Hematopoietic multipotent progenitor cell treated with erythropoietin and hydrocortisone succinate and interleukin-3 and kit ligand, for 15 days (in vitro differentiated cells): Measurements from ENCODE around the gene MEF2C.

ENCODE experiments used
- DNase-seq: peaks from one replicate; pipeline ENCODE4 v3.0.0-alpha.2; 2015; ENCODE audit warnings: low spot score

The MEF2C gene

DNA sequence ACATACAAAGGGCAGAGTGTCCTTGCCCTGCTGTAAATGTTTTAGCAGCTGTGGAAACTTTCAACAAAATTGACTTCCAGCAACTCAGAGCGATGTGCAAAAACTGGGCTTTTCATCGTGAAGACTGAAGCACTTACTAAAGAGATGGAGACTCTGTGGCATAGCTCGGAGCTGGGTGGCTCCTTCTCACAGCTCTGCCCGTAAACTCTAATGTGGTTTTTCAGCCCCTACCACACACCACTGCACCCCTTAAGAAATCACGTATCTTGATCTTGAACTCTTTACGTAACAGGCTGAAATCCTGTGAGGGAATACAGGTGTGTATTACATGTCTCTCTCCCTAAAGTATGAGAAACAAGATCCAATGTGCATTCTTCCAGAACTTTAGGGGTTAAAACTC lies 124.4 kb downstream of the MEF2C start:
- DNase-seq: no peak

DNA sequence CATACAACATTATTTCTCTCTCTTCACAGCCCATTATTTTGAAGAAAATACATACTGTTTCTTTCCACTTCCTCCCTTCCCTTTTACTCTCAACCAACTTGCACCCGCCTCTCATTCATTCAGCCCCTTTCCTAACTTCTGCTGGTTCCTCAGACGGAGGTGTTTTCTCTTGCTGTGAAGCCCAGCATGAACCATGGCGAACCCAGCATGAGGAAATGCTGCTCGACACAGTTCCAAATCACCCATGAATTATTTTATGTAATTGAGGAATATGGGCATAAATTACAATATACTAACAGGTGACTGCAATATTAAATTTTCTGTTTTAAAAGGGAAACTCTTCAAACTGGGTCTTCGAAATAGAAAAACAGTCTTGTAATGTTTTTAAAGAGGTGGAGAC lies 124.8 kb downstream of the MEF2C start:
- DNase-seq: no peak

DNA sequence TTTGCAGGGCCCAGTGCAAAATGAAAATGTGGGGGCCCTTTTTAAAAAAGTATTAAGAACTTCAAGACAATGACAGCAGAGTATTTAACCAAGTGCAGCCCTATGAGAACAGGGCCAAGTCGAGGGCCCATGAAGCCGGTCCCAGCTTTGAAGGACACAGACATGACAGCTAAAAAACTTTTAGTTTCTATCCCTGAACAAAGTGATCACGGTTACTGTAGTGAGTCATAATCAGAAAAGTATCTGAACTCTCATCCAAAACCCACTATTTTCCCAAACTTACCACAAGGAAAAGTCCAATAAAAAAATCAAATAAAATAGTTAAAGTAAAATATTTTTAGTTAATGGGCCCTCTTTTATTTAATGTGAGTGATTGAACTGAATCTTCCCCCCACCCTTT lies 126.0 kb downstream of the MEF2C start:
- no peak for DNase-seq

DNA sequence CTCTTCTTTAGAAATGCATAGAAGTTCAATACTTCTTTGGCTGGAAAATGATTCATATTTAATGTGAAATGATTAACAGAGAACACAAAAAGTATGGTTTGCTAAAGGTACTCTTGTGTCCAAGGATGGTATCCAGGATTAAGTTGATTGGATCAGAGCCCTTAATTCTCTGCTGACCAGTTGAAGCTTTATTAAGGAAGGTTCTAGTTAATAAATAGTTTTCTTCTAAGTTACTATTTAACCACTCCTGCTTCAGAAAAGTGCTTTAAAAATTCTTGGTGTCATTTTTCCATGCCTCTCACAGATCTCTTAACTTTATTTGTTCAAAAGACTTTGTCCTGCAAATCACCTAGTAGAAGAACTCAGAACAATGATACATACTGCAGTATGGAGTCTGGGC lies 134.3 kb downstream of the MEF2C start:
- DNase-seq: no peak

DNA sequence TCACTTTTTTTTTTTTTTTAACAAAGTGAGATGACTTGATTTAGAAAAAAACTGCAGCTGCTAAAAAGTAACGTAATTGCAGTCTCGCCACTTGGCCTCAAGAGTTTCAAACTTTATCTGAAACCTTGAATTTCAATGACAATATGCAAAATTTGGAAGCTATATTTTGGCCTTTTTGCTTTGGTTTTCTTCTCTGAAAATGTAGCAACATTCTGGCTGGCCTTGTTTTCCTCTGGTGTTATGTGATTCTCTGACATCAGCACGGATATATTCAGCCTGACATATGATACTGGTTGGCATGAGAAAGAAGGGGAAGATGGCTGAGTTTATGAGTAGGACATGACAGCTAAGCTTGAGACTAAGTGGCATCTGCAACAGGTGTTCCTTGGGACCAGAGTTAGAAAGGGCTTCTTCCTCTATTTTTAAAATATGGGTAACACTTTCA lies 136.5 kb downstream of the MEF2C start:
- DNase-seq: no peak

DNA sequence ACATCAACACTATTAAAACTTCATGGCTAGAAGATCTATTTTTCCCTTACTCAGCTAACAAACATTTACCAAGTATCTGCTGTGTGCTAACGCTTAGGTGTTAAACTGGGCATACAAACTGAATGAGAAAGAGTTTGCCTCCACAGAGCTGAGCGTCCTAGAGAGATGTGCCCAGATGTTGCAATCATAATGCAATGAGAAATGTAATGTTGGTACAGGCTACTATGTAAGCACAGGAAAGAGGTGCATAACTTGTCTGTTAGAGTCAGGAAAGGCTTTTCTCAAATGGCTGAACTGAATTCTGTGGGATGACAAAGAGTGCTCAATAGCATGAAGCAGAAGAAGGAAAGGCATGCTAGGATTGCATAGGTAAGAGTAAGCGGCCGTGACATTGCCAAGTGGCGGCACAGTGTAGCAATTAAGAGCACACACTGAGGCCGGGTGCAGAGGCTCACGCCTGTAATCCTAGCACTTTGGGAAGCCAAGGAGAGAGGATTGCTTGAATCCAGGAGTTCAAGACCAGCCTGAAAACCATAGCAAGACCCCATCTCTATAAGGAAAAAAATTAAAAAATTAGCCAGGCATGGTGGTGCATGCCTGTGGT lies 137.8 kb downstream of the MEF2C start:
- no peak for DNase-seq

DNA sequence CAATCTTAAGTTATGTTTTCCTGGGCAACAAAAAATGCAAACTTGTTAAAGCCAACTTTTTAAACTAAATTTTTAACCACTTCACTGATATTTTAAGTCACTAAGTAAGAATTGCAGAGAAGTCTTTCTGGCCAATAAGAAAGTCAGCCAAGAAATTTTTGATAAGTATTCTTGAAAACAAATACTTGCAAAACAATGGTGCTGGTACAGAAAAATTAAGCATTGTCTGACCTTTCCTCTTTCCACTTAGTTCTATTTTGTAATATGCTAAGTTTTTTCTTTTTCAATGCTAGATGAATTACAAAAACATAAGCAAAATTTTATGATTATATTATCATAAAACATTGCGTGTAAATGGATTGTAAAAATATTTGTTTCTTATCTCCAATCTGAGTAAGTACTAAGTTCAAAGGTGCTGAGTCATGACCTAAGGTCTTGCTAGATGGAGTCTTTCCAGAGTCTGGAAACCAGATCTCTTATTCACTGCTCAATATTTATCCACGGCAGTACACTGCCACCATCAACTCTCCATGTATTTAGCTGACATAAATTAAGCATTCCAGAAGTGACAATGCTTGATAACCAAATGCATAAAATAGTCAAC lies 139.7 kb downstream of the MEF2C start:
- DNase-seq: peak; percentile 15

DNA sequence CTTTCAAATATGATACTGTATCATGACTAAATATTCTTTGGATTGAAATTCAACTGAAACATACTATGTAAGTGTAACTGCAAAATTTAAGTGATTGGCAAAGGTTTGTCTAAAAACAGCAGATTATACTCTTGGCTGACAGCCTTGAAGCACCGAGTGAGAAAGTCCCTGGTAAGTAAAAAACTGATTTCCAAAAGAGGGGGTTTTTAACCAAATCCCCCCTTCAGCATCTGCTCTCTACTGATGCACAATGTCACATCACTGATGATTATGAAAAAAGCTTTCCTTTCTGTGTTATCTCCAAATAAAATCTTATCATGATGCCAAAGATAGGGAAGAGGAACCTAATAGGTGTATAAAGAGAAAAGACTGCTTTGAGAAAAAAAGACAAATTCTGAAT lies 141.0 kb downstream of the MEF2C start:
- no peak for DNase-seq

DNA sequence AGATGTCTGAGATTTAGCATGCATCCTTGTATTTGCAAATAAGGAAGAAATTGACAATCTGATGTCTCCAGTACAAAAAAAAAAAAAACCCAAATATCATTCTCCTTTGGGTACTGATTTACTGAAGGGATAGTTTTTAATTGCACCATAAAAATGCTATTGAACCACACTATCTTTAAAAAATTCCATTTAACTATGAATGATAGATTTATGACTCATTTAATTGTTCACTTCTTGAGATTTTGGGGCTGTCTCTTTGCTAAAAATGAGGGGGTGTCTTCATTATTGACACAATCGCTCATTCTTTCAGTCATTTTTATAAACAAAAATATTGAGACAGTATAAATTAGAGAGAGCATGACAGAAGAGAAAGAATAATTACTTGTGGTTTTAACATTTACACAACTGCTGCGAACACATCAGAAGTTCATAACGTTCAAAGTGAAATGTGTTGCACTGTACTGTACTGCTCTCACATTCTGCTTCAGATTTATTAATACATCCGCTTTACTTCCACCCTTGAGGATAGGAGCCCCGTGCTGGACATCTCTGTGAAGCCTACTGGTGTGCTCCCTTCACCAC lies 142.3 kb downstream of the MEF2C start:
- DNase-seq: no peak

DNA sequence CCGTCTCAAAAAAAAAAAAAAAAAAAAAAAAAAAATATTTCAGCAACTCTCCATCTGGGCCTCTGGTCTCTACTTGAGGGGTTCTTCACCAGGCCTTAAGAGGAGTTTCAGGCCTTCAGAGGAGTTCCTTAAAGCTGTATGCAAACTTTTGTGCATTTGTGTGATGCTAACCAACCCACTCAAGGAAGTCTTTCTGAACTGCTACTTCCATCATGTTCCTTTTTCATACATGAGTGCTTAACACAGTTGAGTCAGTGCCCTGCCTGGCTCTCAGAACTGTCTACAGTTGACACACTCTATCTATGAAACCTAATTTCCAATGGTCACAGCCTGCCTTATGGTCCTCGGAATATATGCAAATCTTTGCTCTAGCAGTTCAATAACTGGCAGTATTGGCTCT lies 146.5 kb downstream of the MEF2C start:
- no peak for DNase-seq

DNA sequence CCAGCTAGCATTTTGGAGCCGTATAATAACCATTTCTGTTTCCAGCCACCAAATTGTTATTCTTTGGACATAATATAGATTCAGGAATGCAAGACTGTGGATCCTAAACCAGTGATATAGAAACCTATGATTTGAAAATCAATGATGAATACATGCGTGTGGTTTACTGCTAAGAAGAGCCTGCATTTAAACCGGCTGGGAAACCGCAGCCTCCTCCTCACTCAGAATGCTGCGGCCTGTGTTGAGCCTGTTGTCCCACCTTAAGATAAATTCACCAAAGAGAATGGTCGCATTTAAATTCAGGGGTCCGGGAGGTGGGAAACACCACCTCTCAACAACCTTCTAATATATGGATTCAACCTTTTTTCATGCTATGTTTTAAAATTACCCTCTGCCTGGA lies 148.0 kb downstream of the MEF2C start:
- no peak for DNase-seq

DNA sequence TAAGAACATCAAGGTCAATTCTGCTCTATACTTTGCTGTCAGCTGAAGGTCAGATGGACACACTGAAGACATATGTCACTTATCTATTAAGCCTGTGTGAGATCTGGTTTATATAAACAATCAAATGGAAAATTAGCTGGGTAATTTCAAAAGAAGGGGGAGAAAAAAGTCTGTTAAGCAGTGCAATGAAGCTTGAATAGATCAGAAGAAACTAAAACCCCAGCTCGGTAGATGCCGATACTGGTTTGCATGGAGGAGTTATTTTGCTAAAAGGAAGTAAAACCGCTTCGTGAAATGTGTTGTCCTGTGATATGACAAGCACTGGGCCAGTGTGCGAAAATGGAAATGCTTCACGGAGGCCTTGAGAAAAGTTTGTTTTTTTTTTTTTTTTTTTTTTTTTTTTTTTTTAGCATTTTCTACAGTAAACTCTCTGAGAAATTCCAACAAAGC lies 148.8 kb downstream of the MEF2C start:
- DNase-seq: peak; percentile 47

DNA sequence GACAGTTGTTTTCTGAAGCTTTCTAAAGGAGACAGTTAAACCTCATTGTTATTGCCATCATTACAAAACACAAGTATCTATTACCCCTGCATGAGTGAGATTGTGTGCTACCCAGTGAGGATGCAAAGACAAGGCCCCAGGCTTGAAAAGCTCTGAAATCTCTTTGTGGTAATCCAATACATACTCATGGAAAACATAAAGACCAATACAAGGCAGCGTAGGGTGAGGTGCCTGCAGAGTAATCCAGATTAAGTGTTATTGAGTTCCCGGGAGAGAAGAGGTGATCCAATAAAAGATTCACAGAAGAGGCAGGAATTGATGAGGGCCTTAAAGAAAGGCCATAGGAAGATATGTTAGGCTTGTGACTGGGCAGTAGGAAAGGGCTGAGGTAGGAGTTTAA lies 150.1 kb downstream of the MEF2C start:
- DNase-seq: no peak

DNA sequence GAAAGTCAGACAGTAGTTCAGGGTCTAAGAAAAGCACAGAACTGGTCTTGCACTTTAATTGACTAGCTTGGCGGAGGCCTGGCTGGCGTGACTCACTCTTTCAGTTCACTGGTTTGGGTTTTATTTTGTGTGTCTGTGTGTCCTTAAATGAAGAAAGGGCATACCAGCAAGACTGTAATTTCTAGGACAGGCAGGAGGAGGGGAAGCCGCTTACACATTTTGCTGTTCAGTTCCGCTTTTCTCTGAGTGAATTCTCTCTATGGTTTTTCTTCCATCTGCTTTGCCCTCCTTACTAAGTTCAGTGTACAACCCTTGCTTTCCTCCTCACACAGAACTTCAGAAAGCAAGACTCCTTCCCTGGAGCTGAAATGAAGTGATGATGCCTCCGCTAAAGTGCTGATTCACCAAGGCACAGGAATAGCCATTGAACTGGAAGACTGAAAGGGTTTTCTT lies 150.8 kb downstream of the MEF2C start:
- DNase-seq: no peak

DNA sequence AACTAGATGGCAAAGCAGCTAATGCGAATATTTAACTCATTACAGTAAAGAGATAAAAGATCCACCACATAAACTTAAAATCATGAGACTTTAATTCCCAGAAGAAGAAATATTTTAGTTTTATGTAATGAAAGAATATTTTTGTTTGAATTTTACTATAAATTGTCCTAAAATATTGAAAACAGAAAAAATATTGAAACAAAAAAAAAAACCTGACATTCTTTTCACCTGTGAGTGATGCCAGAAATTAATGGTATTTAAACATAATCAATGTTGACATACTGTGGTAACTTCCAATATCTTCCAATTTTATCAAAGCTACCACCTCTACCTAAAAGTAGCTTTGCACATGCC lies 153.2 kb downstream of the MEF2C start:
- DNase-seq: no peak

DNA sequence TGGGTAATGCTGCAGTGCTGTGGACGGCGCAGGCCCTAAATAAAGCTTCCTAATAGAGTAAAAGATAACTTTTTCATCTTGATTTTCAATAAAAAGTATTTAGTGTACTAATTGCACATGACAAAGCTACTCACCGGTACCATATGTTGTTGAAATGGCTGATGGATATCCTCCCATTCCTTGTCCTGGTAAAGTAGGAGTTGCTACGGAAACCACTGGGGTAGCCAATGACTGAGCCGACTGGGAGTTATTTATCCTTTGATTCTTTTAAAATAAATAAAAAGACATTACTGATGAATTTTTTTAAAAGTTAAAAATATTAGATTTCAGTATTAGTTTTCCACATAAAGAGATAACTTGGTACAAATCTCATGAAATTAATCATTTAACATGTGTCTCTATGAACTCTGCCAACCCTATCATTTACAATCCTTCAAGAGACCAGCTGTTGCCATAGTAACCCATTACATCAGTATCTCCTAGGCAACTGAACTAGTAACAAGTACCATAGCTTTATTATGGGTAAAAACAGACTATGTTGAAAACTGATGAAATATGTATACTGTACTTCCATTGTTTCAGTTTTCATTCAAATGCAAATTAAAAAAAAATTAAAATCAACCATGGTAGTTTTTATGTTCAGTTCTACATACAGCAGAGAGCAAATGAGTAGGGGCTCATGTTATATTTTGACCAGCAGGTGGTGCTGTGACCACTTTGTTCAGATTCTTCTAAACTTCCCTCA lies 153.7 kb downstream of the MEF2C start:
- DNase-seq: peak; percentile 78

DNA sequence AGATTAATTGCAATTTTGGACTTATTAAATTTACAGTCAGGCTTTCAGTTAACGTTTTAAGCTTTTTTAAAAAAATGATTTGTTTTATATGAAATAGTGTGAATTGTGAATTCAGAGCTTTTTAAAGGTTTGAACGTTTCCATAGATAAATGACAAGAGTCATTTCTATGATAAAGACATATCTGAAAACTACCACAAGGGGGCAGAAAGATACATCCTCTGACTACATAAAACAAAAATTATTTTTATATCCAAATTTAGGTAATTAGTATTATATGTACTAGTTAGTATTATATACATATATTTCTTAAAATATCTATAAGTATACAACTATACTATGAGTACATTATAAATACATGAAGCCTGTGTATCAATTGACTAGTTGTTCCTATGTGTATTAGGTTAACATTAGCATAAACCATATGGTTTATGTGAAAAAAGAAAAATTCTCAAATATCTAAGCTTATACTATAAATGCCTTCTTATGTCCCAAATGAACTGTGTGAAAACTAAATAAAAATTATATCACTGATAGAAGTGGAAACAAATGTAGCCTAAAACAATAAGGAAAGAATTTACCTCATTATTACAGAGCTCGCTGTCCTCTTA lies 155.2 kb downstream of the MEF2C start:
- peak; percentile 51 for DNase-seq

DNA sequence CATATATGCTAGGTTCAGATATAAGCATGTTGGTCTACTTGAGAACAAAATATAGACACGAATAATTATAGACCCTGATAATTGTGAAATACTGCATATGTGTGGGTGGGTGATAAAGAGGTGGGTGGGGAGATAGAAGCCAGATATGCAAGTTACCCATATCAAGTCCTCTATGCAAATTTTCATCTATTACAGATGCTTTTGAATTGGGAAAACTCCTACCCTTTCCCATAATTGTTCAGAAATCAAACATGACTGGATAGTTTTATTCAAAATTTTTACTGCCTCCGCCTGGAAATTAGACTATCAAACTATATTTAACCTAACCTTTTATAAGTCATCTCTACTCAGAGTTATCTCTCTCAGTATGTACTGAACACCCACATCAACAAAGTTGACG lies 157.5 kb downstream of the MEF2C start:
- DNase-seq: no peak

DNA sequence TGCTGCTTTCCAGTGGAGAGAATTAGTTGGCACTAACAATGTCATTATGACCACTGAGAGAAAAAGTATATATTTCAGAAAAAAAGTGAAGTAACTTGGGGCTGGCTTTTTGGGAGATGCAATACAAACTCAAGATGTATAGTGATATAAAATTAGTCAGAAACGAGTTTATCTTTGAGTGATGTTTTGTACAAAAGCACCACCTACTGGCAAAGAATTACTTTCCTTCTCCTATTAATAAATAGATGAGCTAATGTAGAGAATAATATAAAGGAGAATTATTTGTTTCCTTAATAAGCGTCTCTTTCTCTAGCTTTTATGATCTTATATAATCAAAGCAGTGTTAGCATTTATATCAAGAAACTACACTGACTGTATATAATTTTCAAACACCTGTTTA lies 158.8 kb downstream of the MEF2C start:
- DNase-seq: no peak

DNA sequence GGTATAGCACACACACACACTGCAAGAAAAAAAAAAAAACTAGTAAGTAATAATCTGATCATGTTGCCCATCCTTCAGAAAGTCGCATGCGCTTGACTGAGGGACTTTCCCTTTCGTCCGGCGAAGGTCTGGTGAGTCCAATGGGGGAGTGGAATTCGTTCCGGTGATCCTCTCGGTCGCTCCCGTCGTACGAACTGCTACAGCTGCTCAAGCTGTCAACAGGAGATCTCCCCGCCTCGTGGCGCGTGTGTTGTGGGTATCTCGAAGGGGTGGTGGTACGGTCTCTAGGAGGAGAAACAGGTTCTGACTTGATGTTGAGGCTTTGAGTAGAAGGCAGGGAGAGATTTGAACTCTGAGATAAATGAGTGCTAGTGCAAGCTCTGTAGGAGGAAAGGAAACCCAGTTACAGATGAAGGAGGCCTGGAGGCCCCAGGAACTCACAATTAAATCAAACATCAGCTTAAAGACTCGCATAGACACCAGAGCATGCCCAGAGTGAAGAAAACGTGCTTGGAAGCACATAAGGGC lies 160.4 kb downstream of the MEF2C start:
- no peak for DNase-seq

DNA sequence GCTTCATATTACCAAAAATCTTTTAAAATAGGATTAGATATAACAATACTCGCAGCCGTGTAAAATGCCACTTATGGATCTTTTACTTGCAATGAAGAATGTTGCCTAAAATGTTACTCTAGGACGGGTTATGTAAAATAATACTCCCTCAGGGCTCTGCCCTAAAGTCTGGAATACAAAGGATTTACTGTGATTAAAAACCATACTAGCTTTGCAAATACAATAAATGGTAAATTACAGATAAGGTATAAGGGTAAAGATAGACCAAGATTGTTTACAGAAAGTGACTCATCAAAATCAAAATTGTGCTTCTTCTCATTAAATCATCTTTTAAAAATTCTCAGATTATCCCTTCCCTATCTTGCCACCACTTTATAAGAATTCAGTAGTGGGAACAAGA lies 163.6 kb downstream of the MEF2C start:
- no peak for DNase-seq

DNA sequence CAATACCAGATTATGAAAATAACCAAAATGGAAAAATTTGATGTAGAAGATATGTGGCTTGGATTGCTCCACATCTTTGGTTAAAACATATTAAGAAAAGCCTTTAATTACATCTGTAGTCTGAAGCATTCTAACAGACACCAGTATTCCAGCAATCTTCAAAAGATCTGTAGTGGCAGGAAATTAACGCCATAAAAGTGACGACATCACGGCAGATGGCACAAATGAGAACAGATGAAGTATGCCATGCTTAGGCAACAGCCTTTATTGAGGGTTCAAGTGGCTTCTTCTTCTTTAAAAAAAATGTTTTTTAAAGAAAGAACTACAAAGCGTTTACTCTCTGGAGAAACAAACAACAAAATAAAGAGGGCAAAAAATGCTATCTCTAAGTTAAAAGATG lies 164.2 kb downstream of the MEF2C start:
- DNase-seq: no peak

DNA sequence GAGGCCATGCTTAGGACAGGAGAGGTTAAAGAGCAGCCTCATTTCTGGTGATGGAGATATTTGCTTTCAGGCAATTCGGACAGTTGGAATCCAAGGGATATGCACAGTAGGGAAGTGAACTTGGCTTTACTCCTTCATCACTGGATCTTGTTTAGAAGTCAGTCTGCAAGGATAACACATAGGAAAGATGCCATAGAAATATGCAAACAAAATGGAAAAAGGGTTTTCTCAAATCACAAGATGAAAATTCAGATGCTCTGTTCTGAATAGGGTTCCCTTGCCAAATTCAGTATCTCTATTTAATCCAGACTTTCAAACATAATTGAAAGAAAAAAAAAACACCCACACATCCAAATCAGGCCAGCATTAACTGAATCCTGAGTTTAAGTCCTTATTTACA lies 166.9 kb downstream of the MEF2C start:
- DNase-seq: no peak
